ENCODE results near the gene NCDN.
"Not testable (repeated sequence)": the region's sequence is repeated elsewhere in the genome, so short reads cannot be mapped to it uniquely, and the experiment has no call there.

Gene NCDN

DNA sequence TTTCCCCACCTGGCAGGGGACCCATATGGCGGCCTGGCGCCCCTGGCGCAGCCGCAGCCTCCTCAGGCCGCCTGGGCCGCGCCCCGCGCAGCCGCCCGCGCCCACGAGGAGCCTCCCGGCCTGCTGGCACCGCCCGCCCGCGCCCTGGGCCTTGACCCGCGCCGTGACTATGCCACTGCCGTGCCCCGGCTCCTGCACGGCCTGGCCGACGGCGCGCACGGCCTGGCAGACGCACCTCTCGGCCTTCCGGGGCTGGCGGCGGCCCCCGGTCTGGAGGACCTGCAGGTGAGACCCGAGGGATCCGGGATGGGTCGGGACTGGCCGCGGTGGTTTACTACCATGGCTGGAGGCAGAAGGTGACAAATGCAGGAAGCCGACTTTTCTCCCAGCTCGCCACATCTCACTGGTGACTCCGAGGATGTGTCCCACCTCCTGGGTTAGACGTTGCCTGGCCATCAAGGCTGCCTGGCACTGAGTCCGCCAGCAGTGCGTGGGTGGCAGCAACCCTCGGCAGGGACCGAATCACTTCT is 16.6 kb downstream of the NCDN start:
- no peak for DNase-seq
- H3K27ac ChIP-seq, result no peak overlapping the region

DNA sequence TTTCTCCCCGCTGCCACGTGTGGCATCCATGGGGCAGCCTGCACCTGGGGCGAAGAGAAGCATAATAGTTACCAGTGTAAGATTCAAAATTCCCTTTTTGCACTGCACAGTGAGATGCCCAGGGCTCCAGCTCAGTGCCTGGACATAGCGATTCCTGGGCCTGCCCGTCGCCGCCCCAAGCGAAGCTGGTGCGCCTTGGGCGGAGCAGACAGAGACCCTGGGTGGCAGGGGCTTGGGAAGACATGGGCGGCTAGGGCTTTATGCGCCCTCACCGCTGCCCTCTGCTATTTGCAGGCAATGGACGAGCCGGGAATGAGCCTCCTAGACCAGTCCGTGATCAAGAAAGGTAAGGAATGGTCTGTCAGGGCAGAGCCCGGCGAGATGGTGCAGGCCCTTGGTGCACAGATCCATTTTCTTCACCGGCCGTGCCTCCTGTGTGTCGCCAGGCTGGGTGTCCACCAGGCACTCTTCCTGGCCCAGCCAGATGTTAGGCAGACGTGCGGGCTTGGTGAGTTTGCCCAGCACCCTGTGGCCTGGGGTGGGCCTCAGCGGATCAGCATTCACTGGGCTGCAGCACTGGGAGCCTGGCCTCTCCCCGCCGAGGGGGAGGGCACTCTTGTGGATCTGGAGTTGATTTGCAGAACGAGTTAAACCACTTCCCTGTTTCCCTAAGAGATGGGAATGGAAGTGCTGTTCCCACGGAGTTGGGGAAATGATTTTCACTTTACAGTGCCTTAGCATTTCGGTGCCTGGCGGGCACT is 17.2 kb downstream of the NCDN start:
- Histone ChIP-seq H3K36me3 (replicated peaks) (no peaks in the 10 kb centered on the region), H3K27me3 (replicated peaks) (peaks cover 34% of the 10 kb centered on the region), H3K4me3 (ENCODE audit: low read depth, low read length) (no peak overlapping the region), H3K27ac (no peak overlapping the region)
- in situ Hi-C loops (cut with HindIII; ENCODE audit: low pct_ligation_motif_present, low sequenced_read_pairs), result no loop called here
- DNase-seq, result no peak
- TF ChIP-seq, protein P1, sequence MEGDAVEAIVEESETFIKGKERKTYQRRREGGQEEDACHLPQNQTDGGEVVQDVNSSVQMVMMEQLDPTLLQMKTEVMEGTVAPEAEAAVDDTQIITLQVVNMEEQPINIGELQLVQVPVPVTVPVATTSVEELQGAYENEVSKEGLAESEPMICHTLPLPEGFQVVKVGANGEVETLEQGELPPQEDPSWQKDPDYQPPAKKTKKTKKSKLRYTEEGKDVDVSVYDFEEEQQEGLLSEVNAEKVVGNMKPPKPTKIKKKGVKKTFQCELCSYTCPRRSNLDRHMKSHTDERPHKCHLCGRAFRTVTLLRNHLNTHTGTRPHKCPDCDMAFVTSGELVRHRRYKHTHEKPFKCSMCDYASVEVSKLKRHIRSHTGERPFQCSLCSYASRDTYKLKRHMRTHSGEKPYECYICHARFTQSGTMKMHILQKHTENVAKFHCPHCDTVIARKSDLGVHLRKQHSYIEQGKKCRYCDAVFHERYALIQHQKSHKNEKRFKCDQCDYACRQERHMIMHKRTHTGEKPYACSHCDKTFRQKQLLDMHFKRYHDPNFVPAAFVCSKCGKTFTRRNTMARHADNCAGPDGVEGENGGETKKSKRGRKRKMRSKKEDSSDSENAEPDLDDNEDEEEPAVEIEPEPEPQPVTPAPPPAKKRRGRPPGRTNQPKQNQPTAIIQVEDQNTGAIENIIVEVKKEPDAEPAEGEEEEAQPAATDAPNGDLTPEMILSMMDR (IDR thresholded peaks at IDR 0.05; ENCODE audit: low read depth, low read length, missing control alignments), result no peak

More for the DNA sequence above, 16.6 kb downstream of the NCDN start:
- TF ChIP-seq, protein P1 (IDR thresholded peaks at IDR 0.05; ENCODE audit: low read depth, low read length, missing control alignments), result no peak
- Histone ChIP-seq H3K27me3 (replicated peaks) (peaks cover 34% of the 10 kb centered on the region), H3K4me3 (ENCODE audit: low read depth, low read length) (no peak overlapping the region), H3K36me3 (replicated peaks) (no peaks in the 10 kb centered on the region)
- in situ Hi-C loops (cut with HindIII; ENCODE audit: low pct_ligation_motif_present, low sequenced_read_pairs), result no loop called here

DNA sequence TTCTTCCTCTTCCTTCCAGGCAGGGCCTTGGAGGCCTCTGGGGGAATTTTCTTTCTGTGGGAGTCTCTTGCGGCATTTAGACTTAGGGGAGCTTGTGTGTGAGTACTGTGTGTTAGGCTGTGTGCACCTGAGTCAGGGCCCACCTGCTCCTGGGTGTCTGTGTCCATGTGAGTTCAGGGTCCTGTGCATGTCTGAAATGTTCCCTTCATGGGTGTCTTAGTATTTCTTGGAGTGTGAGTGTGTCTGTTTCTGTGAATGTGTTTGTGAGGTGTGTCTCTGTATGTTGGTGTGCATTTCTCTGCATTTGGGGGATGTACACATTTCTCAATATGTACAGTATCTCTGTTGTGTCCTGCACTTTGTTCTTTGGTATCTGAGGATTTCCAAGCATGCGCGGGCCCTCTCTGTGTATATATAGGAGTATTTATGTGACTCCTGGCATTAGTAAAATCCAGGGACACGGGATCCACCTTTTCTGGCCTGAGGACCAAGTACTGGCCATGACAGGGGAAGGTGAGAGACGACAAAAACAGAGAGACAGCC is 17.9 kb downstream of the NCDN start:
- no peaks in the 10 kb centered on the region for H3K36me3 ChIP-seq (replicated peaks)
- TF ChIP-seq, protein P1 (IDR thresholded peaks at IDR 0.05; ENCODE audit: low read depth, low read length, missing control alignments), result no peak
- in situ Hi-C loops (cut with HindIII; ENCODE audit: low pct_ligation_motif_present, low sequenced_read_pairs), result no loop called here
- no peak overlapping the region for H3K4me3 ChIP-seq (ENCODE audit: low read depth, low read length)
- no peak overlapping the region for H3K27ac ChIP-seq
- H3K27me3 ChIP-seq (replicated peaks), result peaks cover 34% of the 10 kb centered on the region
- DNase-seq, result no peak

DNA sequence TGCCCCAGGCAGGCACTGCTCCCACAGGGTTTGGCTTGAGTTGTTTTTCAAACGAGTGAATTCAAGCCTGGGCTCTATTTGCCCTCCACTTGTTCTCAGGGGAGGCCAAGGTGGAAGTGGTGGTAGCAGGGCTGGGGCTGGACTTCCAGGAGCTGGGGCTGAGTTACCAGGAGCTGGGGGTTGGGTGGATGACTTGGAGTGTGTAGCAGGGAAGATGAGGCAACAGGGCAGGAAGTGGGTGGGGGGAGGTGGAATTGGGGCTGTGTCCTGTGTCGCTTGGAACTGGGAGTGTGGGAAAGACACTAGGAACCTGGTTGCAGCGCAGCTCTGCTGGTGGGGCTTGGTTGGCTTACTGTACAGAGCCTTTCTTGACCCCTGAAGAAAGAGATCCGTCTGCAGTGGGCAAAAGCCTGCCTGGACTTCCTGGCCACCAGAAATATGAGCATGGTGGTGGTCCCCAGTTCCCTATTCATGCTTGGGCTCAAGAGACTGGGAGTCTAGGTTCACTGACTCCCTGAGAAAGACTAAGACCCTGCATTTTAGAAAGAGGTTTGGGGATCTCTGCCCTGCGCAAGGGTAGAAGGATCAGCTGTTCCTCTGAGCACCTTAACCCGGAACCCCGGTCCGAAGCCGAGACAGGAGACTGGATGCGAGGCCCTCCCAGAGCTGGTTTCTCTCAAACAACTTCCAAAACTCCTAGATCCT is 18.6 kb downstream of the NCDN start:
- Histone ChIP-seq H3K27ac (no peak overlapping the region), H3K36me3 (replicated peaks) (no peaks in the 10 kb centered on the region), H3K4me3 (ENCODE audit: low read depth, low read length) (no peak overlapping the region), H3K27me3 (replicated peaks) (peaks cover 34% of the 10 kb centered on the region)
- DNase-seq, result no peak
- in situ Hi-C loops (cut with HindIII; ENCODE audit: low pct_ligation_motif_present, low sequenced_read_pairs), result no loop called here
- TF ChIP-seq, protein P1 (IDR thresholded peaks at IDR 0.05; ENCODE audit: low read depth, low read length, missing control alignments), result no peak

DNA sequence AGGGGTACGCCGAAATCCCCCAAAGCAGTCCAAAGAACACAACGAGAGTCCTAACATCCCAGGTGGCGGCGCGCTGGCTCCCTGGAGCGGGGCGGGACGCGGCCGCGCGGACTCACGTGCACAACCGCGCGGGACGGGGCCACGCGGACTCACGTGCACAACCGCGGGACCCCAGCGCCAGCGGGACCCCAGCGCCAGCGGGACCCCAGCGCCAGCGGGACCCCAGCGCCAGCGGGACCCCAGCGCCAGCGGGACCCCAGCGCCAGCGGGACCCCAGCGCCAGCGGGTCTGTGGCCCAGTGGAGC is 19.1 kb downstream of the NCDN start:
- H3K27ac ChIP-seq; H3K36me3 ChIP-seq (replicated peaks); H3K4me3 ChIP-seq (ENCODE audit: low read depth, low read length); in situ Hi-C loops (cut with HindIII; ENCODE audit: low pct_ligation_motif_present, low sequenced_read_pairs); DNase-seq: not testable (repeated sequence)
- H3K27me3 ChIP-seq (replicated peaks), result peaks cover 34% of the 10 kb centered on the region
